HG02759 (cell line): ENCODE results near the gene TTC21A.
A peak's percentile ranks its signal among the peaks of the same experiment; 100 is the strongest.

Experiments
- ATAC-seq: cut with Tn5 transposase; IDR thresholded peaks from one replicate; pipeline ENCODE4 v1.9.1; 2021; ENCODE audit warnings: mild to moderate bottlenecking, moderate library complexity; ENCODE audit not compliant: unreplicated experiment

TTC21A gene

DNA sequence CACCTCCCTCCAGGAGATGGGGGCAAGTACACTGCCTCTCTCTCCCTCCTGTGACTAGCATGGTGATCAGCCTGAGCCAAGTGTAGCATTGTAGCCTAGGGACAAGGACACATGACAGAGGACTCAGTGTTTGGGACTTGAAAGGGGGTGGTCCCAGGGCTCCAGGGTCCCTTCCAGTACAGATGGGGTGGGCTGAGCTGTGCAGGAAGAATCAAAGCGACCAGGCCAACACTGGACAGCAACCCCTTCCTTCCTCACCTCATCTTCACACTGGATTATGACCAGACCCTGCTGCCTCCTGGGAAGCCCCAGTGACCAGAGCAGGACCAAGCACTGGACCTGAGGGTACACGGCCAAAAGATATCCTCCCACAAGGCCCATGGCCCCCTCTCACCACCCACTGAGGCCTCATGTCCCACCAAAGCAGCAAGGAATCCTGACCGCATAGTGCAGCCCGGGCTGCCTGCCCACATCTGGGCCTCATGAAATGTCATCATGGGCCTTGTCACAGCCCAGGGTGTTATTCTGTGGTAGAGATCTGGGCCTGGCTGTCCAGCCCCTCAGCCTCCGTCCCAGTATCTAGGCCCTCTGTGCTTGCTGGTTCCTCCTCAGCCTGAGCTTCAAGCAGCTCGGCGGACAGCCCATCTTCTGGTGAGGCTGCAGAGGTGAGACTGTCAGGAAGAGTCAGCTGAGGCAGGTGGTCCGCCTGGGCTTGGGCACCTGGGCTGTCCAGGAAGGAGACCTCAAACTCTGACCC lies 9.6 kb upstream of the TTC21A start:
- no peak for ATAC-seq

DNA sequence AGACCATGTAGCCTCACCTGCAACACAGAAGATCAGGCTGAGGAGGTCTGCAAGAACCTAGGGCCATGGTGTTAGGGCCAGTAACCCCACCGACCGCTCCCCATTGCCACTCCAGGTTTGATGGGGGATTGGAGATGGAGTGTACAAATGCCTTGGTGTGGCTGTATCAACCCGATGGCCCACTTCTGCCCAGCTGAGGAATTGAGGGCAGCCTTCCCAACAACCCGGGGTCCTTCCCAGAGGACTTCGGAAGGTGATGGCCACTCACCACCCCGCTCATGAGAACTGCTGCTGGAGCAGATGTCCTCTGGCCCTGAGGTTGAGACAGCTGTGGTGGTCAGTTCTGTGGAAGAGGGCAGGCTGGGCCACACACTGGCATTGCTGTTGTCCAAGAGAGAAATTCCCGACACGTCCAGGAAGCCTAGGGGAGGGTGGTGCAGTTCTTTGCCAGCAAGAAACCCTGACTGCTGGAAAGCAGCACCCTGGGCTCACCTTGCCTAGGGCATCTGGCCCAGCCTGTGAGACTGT lies 8.9 kb upstream of the TTC21A start:
- no peak for ATAC-seq

DNA sequence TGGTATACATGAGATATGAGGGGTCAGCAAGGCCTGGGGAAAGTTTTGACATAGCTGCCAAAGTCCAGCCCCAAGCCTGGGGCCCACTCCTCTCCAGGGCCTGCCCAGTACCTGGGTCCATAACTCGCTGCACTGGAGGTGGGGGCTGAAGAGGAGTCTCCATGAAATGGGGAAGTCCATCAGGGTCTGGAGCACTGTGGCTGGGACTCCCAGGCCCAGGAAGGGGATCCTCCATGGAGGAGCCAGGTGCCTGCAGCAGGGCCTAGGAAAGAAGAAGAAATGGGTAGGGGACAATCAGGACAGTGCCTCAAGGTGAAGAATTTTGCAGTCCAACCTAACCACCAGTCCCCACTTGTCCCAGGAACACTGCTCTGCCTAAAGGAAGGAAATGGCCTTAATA lies 8.2 kb upstream of the TTC21A start:
- ATAC-seq: no peak

DNA sequence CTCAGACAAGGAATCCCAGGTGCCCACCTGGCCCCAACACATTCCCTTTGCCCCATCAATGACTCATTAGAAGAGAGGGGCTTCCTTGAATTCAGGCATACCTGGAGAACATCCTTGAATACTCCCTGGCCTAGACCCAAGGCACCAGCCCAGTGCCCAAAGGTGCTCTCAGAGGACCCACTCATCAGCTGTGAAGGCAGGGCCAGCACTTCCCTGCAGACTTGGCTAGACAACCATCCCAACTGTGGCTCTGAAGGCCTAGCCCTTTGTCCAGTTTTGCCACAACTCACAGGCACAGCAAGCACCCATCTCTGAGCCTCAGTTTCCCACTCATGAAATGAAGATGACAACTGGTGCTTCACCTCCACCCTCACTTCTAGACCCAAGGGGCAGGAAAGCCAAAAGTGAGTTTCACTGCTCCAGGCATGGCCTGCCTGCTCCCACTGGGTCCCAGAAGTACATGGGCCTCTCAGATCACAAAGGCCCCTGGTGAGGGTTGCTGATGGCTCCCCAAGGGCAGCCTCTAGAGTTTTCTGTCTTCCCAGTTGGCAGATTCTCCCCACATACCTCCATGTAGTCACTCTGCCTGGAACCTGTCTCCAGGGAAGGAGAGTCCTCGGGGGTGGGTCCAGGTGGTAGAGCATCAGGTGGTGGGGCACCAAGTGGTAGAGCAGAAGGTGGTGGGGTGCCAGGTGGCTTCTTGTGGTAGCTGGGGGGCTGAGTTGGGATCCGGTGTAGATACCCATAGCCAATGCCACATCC lies 7.6 kb upstream of the TTC21A start:
- ATAC-seq: no peak

DNA sequence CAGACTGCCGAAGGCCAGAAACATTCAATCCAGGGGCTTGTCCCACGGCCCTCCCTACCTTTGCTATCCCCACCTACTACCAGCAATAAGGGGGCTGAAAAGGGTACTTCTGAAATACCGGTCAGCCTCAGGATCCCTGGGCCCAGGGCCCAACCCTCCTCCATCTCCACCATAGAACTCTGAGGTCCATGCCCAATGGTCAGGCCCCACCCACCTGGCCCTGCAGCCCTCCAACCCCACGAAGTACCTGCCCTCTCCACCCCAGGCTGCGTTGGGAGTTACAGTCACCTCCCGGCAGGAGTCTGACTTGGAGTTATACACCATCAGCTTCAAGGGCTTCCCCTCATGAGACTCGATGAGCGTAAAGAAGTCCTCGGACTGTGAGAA lies 7.0 kb upstream of the TTC21A start:
- no peak for ATAC-seq

DNA sequence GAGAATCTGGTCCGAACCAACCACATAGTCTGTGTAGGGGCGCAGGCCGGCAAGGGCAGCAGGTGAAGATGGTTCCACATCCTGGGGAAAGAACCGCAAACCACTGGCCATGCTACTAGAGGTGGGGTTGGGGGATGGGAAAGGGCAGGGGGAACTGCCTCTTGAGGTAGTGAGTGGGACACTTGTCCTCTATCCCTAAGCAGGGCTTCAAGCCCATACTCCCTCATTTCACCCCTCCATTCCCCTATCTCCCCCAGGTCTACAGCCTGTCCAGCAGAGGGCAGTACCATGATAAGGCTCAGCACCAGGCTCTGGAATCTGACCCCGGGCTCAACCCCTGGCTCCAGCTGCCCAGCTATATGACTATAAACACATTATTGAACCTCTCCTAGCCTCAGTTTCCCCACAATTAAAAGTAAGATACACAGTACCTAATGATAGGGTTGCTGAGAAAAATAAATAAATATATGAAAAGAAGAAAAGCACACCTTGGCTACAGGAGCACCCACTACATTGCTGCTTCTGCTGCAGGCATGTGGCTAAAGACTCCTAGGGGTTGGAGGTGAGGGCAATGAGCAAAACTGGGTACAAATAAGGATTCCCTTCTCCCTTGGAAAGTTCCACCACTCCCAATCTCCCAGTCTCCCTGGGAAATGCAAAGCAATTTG lies 6.3 kb upstream of the TTC21A start:
- peak; percentile 79 for ATAC-seq

DNA sequence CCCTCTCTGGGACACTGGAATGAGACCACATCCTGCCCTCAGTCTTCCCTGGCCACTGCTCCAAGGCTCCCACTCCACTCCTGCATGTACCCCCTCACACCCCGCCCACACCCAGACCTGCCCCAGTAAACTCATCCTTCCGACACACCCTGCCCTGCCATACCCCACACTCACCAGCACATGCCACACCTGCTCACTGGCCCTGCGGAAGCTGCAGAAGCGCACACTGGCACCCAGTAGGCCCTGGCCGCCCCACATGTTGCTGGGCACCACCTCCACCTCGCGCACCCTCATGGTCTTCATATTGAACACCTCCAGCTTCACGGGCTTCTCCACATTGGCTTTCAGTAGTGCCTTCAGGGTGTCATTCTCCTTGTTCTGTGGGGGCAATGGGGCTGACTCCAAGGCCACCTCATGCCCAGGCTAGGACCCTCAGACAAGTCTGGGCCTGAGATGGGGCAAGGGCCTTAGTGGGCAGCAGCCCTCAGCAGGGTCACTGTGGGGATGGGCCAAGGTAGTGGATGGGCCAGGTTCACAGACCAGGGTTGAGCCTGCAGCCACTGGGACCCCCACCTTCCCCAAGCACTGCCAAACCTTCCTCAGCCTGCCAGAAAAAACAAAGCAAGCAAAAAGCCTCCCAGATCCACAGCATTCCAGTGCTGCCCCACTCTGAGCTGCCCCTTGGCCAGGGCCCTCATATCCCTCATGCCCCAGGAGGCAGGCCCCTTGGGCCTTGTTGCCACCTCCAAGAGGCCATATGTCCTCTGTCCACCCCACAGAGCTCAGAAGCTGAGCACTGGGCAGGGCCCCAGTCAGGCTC lies 4.8 kb upstream of the TTC21A start:
- ATAC-seq: no peak

DNA sequence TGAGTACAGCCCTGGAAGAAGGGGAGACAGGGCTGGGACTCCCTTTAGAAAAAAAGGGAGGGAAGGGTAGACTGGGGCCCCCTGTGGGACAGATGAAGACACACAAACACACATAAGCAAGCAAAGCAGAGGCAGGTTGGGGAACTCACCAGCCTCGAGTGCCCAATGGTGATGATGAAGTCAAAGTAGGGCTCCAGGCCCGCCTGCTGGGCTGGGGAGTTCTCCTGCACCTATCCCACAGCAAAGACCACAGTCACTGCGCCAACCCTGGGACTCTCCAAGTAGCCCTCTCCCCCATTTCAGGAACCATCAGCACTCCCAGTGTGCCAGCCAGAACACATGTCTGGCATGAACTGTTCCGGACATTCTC lies 4.2 kb upstream of the TTC21A start:
- no peak for ATAC-seq

DNA sequence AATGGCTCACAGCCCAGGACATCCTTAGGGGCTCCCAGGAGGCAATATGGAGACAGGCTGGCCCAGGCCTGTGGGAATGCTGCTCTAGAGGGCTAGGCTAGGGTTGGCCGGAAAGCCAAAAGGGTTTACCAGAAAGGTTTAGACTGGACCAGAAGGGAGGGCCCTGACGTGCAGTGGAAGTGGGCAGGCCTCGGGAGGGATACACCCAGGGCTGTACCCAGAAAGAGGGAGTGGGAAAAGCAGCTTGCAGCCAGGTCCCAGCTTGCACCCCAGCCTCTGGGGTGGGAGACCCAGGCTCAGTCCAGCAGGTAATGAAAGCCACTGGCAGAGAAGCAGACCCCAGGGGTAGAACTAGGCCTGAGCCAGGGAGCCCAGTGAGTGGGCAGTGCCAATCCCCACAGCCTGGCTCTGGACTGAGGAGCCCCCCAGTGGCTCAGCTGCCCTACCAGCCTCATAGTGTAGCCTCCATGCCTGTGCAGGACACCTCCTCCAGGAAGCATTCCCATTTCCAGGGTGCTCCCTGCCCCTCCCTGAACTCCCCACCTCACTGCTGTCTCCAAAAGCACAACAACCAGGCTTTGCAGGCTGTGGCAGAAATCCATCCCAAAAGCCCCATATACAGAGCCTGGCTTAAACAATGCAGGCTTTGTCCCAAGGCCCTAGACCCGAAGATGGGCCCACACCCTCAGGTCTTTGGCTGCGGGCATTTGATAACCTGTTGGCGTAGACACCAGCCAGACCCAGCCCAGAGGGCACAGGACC lies 3.5 kb upstream of the TTC21A start:
- ATAC-seq: no peak

DNA sequence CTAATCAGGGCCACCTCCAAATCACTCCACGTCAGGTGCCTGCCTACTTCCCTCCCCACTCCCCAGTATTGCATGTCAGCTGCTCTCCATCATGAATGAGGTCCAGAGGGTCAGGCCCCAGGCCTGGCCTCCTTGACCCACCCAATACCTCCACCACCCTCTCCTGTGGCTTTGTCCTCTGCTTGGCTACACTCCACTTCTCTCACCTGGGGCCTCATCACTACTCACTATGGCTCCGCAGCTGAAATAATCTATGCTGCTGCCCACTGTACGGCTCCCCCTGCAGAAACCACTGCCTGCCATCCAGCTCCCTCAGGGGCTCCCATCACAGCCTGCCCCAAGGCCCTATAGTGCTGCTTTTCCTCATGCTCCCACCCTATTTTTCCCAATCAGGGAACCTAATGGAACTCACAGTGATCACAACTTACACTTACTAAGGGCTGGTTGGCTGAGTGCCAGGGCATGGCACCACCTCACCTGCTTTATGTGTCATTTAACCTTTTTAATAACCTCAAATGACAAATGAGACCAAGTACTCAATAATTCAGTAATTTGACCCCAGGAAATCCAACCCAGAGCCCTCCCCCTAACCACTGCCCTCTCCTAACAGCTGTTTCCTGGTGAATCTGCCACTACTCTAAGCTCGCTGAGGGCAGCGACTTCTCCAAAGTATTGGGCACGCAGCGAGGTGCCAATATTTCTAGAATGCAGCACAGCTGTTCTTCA lies 2.4 kb upstream of the TTC21A start:
- ATAC-seq: no peak

DNA sequence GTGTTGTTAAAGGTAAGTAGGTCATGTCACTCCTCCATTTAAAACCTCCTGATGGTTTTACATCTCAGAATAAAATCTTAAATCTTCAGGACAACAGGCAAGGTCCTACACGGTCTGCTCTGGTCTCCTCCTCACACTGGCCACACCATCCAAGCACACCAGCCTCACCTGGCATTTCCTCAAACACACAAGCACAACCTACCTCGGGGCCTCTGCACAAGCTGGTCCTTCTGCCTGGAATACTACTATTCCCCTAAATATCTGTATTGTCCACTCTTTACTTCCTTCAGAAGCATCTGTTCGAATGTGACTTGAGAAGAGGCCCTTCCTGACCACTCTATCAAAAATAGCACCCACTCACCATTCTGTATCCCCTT lies 1.8 kb upstream of the TTC21A start:
- no peak for ATAC-seq

DNA sequence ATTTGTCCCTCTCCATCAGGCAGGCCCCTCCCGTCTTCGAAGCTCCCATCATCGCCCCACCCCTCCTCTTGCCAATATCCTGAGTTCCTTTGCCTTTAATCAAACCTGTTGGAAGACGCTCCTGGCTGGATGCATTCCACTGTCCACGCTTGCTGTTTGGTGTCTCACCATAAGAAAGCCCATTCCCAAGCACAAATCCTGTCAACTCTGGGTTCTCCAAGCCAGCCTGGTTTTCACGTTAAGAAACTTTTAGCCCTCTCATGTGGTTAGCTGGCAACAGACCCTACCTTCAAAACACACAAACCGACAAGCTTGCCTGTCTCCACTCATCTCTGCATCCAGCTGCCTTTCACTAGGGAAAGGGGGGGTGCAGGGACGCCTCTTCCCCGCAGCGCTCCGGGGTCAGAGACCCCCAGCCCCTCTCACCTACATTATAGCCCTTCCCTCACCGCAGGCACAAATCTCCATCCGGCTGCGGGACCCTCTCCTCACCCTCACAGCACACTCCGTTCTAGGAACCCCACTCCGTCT lies 1.1 kb upstream of the TTC21A start:
- no peak for ATAC-seq

DNA sequence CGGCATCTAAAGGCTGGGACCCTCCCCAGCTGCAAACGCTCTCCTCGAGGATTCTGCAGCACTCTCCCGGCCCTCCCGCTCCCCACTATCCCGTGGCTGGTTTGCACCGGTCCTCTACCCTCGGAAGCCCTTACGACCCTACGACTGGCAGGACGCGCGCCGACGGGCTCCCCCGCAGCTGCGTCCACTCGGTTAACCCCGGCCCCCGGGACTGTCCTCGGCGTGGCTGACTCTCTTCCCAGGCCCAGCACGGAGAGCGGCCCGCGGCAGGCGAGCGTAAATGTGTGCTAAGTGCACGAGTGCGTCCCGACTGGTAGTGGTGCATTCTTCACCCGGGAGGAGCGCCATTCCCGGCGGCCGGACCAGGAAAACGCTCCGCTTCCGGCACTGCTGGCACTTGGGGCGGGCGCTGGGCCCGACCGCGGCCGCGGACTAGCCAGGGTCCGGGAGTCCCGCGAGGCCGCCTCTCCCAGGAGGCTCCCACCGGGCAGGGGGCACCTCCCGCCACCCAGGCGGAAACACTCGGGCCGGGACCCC lies 561 bp upstream of the TTC21A start:
- peak; percentile 13 for ATAC-seq

DNA sequence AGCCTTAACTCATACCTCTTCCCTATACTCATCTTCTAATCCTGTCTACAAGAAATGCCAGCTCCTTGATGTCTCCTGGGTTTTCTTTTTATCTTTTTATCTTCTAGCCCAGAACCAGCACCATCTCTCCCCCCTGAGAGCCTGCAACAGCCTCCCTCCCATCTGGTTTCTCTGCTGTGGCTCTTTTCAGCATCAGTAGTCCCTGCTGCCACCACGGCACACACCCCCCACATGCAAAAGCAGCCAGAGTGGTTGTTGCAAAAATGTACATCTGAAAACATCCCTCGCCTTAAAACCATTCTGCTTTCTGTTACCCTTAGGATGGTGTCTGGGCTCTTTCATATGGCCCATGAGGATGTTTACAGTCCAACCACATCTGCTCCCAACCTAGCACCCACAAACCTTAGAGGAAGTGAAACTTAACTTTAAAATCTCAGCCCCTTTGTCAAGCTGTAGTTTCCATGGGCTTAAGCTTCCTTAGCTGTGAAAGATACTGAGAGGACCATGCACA lies 775 bp downstream of the TTC21A start:
- peak; percentile 74 for ATAC-seq

DNA sequence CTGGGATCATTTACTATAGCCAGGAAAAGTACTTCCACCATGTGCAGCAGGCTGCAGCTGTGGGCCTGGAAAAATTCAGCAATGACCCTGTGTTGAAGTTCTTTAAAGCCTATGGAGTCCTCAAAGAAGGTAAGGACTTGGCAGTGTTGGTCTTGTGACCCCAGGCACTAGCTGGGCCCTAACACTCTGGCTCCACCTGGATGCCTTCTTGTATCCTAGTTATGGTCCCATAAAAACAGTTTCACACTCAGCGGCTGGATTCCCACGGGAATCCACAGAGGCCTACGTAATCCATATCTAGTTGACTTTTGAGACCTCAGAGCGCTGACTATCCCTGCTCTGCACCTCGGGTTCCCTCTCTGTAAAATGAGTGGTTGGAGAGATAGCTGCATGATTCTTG lies 1.6 kb downstream of the TTC21A start:
- ATAC-seq: no peak

DNA sequence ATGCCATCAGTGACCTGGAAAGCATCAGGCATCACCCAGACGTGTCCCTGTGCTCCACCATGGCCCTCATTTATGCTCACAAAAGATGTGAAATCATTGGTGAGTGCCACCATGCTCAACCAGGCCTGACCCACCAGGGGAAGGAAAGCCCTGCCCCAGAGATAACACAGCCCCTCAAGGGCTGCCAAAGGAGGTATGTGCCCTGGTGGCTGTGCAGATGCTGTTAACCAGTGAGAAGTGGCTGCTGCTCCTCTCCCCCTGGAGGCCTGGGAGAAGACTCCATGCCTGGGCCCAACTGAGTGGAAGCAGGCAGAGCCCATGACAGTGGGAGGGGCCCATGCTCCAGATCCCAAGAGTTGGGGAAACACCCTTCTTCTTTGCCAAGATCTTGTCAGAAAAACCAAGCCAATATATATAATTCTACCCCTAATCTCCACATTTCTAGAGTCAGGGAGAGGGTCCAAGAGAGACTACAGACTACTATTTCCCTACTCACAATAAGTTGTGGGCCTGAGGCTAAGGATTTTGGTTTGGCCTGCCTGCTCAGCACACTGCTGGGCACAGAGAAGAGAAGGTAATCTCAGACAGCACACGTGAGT lies 2.7 kb downstream of the TTC21A start:
- no peak for ATAC-seq

DNA sequence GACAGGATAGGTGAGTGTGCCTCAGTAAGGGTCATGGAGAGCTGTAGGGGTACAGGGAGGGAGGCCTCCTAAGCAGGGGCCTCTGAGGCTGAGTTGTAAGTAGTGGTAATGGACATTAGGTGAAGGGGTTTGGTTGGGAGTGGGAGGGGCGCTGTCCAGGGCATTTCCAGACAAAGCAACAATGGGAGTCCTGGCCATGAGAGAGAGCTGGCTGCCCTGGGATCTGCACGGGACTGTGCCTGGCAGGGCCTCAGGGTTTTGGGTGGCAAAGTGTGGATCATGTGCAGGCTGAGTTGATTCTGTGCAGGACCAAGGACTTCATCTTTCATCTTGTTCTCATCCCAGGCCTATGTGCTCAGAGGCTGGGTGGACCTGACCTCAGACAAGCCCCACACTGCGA lies 4.6 kb downstream of the TTC21A start:
- ATAC-seq: no peak

DNA sequence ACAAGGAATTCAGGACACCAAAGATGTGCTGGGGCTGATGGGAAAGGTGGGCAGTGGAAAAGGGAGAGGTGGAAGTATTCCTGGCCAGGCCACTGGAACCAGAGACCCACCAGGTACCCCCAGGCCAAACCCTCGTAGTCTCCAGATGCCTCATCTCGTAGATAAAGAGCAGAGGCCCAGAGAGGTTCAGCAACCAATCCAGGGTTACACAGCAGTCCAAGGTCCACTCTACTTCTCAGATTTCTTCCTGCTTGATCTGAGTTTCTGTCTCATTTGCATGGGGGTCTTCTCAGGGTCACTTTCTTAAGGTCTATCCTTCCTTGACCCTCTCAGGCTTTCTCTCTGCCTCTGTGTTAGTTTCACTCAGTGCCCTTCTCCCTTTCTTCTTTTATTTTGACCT lies 5.1 kb downstream of the TTC21A start:
- no peak for ATAC-seq

DNA sequence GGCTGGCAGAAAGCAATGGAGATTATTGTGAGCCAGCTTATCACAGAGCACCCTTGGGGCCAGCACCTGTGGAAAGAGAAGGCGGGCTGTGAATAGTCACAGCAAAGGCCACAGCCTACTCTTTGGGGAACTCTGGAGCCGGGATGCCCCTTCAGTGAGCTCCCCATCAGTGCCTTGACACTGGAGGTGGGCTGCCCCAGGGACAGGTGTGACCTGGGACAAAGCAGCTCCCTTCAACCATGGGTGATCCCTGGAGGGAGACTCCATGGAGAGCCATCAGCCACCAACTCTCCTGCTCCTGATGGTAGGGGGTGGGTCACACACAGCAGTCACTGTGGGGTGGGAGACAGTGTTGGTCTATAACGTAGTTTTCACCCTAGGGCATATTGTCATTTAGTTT lies 5.8 kb downstream of the TTC21A start:
- no peak for ATAC-seq
